ENCODE measurements around the gene H2BK1.

H2BK1 gene

DNA sequence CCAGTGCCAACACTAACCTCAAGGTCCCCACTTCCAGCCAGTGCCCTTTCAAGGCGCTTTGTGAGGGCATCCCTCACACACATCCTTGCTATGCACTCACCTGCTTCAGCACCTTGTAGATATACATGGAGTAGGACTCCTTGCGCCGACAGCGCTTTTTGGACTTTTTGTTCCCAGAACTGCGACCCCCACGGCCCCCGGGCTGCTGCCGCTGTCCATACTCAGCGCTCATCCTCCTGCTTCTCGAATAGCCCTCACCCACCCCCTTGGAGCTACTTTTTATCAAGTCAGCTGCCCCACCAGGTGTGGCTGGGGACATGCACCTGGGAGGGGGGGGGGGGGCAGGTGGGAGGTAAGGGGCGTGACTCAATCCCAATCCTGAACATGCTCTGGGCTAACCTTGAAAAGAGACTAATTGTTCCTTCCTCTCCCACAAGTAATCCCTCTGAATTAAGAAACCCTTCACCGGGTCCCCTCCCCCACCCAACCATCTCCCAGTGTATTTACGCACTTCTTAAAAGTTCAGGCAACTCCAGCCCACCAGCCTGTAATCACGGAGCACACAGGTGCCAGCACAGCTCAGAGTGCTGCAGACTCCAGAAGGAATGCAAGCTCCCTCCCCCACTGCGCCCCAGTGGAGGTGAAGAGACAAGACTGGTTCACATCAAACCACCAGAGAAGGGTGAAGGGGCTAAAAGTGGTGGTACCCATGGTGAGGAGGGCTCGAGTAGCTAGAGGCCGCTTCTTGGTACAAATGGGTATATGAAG, at the start of gene H2BK1:
Gene H2BK1, minus strand, starts transcription at position 402 of the 768 bp plus-strand sequence. Its CDS starts 170 bp downstream, at position 232.
- DNase-seq (ENCODE audit: low read depth in 2 of 2) = no peak

GRCh38 chr7:151257990-151258389, 47.7 kb upstream of the H2BK1 start:
- DNase-seq (ENCODE audit: low read depth in 2 of 2) = no peak

DNA sequence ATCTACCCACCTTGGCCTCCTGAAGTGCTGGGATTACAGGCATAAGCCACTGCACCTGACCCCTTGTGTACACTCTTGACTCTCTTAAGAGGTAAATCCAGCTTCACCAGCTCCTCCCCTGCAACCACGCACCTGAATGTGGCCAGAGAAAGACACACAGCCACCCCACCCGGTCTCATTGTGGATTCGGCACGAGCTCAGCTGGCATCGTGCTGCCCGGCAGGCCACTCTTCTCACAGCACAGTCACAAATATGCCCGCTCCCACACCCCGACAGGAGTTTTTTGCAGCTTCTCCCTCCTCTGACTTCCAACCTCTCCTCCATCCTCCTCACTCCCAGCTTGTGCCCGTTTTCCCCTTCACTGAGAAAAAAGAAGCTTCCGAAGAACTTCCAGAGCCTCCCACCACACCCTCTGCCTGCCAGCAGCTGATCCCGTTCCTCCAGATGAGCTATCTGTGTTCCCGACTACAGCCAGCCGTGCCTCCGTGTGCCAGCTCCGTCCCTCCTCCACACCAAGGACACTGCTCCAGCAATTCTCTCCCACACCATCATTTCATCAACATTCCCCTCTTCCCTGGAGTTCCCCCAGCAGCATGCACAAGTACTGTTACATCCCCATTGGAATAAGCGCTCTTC, 46.2 kb upstream of the H2BK1 start:
- DNase-seq (ENCODE audit: low read depth in 2 of 2) = no peak

GRCh38 chr7:151255390-151255789, 45.1 kb upstream of the H2BK1 start:
- DNase-seq (ENCODE audit: low read depth in 2 of 2) = no peak

GRCh38 chr7:151254851-151255250, 44.6 kb upstream of the H2BK1 start:
- no peak for DNase-seq (ENCODE audit: low read depth in 2 of 2)

- DNase-seq (ENCODE audit: low read depth in 2 of 2) = no peak
Observed at GRCh38 chr7:151254316-151254715, 44.0 kb upstream of the H2BK1 start.

- no peak for DNase-seq (ENCODE audit: low read depth in 2 of 2)
Observed at GRCh38 chr7:151252961-151253711, 42.8 kb upstream of the H2BK1 start.

- no peak for DNase-seq (ENCODE audit: low read depth in 2 of 2)
Observed at GRCh38 chr7:151252561-151252835, 42.2 kb upstream of the H2BK1 start.

GRCh38 chr7:151251689-151252560, 41.6 kb upstream of the H2BK1 start:
- no peak for DNase-seq (ENCODE audit: low read depth in 2 of 2)

DNA sequence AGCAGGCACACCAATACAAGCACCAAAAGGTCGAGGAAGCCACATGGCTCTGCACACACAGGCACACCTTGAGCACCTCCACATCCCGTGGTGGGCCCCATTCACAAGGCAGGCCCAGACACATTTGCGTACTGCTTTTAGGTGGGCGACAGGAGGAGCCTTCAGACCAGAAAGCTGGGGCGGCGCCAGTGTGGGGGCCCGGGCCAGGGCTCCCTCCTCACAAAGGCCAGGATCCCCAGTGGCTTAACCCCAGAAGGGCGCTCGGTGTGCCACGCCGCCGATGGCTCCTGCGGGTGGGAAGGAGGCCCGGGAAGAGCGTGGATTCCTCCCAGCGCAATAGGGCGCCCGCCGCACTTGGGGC, 41.0 kb upstream of the H2BK1 start:
- DNase-seq (ENCODE audit: low read depth in 2 of 2) = no peak

DNA sequence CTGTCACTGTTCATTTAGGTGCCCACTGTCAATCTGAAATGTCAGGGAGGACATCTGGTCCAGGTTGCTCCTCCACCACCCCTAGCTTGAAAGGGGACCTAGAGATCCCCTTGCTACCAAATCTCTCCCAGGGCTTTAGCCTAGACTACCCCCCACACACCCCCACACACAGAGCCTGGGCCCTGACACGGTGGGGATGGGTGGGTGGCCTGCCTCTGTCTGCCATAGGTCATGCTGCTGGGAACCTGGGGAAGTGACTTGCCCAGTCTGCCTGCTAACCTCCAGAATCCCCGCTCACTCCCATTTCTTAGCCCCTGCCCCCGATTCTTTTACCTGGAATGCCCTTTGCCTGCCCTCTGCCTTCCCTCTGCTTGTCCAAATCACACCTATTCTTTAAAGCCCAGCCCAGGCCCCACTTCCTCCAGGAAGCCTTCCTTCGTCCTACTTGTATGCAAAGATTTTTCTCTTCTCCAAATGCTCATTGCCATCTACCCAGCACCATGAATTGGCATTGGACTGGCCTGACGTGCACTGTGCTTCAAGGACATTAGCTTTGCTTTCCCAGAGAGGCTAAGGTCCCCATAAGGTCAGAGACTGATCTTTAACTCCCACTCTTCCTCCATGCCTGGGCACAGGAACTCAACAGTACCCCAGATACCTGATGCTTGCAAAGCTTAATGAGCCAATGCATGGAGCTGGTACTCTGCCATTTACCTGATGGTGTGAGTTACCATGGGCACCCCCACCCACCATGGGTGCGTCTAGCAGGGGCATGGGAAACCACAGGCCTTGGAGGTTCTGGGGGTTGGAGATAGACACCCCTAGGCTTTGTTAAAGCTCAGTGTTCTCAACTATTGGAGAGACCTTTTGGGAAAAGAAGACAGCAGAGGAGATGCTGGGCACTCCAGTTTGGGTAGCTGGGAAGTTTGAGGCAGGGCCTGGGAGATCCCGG, 40.2 kb upstream of the H2BK1 start:
- DNase-seq (ENCODE audit: low read depth in 2 of 2) = no peak

- DNase-seq (ENCODE audit: low read depth in 2 of 2) = no peak
Observed at GRCh38 chr7:151249732-151250072, 39.4 kb upstream of the H2BK1 start.

DNA sequence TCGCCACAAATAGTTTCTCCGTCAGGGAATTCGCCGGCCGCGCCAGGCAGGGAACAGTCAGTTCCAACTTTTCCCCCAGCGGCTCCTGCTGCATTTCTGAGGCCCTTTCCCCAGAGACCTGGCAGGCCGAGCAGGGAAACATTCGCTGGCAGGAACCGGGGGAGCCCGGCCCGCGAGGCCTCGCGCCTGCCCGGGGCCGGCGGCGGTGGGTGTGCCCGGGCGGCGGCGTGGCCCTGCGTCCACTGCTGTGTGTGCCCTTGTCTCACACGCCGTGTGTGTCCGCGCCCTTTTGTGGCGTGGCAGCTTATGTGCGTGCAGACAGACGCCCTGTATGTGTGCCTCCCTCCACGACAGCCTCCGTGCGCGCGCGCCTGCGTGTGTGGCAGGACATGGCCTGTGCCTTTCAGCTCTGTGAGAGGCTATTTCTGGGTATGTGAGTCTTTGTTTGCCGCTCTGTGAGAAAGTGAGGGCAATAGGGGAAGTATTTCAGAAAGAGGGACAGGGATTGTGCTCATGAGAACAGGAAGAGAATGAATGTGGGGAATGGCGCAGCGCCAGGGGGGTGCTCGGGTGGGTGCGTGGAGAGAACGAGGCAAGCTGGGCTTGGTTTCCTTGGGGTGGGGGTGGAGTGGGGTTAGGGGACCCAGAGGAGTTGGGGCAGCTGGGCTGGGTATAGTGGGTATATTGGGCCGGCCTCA, 38.9 kb upstream of the H2BK1 start:
- no peak for DNase-seq (ENCODE audit: low read depth in 2 of 2)

DNA sequence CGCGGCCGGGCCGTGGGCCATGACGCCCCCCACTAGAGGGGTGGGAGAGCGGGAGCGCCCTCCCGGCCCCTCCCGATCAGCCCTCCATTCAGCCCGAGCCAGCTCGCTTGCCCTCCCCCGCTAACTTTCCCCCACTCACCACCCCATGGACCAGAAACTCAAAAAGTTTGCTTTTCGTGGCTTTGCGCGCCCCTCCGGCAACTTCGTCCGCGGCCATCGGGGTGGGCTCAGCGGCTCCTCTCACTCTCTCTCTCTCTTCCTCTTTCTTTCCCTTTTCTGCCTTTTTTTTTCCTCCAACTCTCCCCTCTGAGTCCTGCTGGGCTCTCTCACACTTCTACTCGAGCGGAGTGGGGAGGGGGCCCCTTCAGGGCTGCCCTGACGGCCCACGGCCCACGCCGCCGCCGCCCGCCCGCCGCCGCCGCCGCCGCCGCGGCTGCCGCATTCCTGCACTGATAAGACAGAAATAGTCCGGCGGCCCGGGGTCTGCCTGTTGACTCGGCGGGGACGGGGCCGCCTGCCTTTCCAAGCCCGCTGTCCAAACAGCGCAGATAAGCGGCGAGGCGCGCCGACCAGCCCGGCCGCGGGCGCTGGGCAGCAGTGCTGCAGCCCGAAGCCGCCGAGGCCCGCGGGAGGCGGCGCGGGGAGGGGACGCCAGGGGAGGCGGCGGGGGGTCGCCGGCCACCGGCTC, 38.2 kb upstream of the H2BK1 start, which contains the start of gene SMARCD3:
Gene SMARCD3, minus strand, starts transcription at position 349 of the 688 bp plus-strand sequence. Its CDS starts 132 bp downstream, at position 217.
- DNase-seq (ENCODE audit: low read depth in 2 of 2) = no peak

DNA sequence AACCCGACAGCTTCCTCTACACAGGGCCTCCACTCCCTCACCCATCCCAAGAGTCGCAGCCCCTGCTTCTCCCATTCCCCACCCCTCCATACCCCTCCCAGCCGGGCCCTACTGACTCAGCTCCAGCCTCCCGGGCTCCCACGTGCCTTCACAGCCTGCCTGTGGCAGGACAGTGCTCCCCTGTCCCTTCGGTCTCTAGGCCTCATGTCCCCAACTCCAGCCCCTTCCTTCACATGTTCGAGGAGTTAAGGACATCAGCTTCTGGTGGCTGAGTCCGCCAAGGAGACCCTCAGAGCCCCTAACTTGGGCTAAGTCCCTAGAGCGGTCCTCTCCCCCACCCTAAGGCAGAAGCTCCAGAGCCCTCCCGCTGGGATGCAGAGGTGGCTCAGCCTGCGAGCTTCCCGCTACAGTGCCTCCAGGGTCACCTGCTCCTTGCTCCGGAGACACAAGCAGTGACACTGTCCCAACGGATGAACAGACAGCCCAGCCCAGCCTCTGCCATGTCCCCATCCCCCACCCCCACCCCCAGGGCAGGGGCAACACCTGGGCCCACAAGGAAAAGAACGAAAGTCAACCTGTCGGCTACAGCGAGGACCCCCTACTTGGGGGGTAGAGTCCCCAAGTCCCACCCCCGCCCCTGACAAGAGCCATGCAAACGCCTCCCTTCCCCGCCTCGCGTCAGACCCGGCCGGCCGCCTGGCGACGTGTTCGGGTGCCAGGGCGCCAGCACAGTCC, 37.5 kb upstream of the H2BK1 start:
- DNase-seq (ENCODE audit: low read depth in 2 of 2) = no peak

GRCh38 chr7:151246851-151247580, 36.7 kb upstream of the H2BK1 start:
- DNase-seq (ENCODE audit: low read depth in 2 of 2) = no peak

DNA sequence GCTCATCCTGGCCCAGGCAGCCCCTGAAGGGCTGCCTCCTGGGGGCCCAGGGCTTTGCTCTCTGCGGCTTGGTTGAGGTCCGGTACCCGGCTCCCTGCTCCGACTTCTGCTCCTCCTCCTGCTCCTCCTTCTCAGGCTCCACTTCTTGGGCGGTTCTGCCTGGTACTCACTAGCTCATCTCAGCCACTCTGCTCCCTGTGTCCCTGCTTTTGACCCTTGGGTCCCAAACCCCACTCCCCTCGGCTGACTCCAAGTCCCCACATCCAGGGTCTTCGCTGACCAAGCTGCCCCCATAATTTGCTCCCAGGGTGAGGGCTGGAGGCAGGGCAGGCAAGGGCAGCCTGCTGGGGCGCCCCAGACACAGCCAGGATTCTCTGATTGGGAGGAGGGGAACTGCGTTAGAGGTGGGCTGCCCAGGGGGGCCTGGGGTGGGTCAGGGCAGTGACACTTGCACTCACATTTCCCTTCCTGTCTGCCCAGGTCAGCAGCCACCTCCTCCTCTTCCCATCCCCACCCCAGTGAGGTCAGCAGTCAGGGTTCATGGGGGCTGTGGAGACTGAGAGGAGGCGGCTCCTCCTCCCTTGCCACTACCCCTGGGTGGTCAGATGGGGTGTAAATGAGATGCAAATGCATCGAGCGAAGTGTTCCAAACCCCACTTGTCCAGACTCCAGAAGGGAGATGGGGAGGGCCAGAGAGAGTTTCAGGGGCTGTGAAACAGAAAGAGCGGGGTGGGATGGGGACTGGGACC, 36.0 kb upstream of the H2BK1 start:
- DNase-seq (ENCODE audit: low read depth in 2 of 2) = no peak

All from stimulated activated CD8-positive, alpha-beta memory T cell treated with anti-CD3 and anti-CD28 coated beads, Interleukin-15, amount 100 ng/mL, for 48 hours (primary cell).